ENCODE results near the gene PIEZO2.

PIEZO2 gene

DNA sequence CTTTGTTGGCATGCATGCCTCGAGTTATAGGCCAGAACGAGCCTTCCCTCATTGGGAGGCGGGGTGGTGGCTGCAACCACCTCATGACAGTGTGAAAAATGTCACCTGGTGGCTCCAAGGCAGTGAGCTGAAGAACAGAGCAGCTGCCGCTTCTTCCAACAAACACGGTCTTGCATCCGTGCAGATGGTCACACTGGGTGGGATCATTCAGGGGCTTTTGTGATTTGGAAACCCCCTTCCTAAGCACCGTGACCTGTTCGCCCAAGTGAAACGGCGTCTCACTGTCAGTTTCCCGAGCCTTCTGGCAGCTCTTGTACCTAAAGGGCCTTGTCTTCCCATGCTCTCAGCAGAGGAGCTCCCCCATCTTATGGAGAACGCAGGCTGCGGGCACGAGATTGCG lies 463.9 kb downstream of the PIEZO2 start:
- peak; percentile 51 for DNase-seq (ENCODE audit: low spot score)
- TF ChIP-seq, protein P1, sequence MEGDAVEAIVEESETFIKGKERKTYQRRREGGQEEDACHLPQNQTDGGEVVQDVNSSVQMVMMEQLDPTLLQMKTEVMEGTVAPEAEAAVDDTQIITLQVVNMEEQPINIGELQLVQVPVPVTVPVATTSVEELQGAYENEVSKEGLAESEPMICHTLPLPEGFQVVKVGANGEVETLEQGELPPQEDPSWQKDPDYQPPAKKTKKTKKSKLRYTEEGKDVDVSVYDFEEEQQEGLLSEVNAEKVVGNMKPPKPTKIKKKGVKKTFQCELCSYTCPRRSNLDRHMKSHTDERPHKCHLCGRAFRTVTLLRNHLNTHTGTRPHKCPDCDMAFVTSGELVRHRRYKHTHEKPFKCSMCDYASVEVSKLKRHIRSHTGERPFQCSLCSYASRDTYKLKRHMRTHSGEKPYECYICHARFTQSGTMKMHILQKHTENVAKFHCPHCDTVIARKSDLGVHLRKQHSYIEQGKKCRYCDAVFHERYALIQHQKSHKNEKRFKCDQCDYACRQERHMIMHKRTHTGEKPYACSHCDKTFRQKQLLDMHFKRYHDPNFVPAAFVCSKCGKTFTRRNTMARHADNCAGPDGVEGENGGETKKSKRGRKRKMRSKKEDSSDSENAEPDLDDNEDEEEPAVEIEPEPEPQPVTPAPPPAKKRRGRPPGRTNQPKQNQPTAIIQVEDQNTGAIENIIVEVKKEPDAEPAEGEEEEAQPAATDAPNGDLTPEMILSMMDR (IDR thresholded peaks at IDR 0.05; ENCODE audit: extremely low read depth, insufficient read depth, missing control alignments): no peak
- in situ Hi-C loops (cut with MboI; ENCODE audit: low pct_unique_long_range_greater_than_20kb, low sequenced_read_pairs, unreplicated experiment): loop anchor here (25.0 kb wide), 2 partner anchors 102 to 123 kb away; no protein-coding TSS in a partner anchor

GRCh38 chr18:10682368-10682714 lies 467.0 kb downstream of the PIEZO2 start:
- no peak for DNase-seq (ENCODE audit: low spot score)
- TF ChIP-seq, protein P1 (IDR thresholded peaks at IDR 0.05; ENCODE audit: extremely low read depth, insufficient read depth, missing control alignments): peak; percentile 19
- in situ Hi-C loops (cut with MboI; ENCODE audit: low pct_unique_long_range_greater_than_20kb, low sequenced_read_pairs, unreplicated experiment): loop anchor here (25.0 kb wide), 2 partner anchors 105 to 120 kb away; no protein-coding TSS in a partner anchor

GRCh38 chr18:10681581-10682367 lies 467.6 kb downstream of the PIEZO2 start:
- DNase-seq (ENCODE audit: low spot score): no peak
- in situ Hi-C loops (cut with MboI; ENCODE audit: low pct_unique_long_range_greater_than_20kb, low sequenced_read_pairs, unreplicated experiment): loop anchor here (25.0 kb wide), 2 partner anchors 106 to 119 kb away; no protein-coding TSS in a partner anchor
- TF ChIP-seq, protein P1 (IDR thresholded peaks at IDR 0.05; ENCODE audit: extremely low read depth, insufficient read depth, missing control alignments): no peak

- no peak for DNase-seq (ENCODE audit: low spot score)
- TF ChIP-seq, protein P1 (IDR thresholded peaks at IDR 0.05; ENCODE audit: extremely low read depth, insufficient read depth, missing control alignments): no peak
- in situ Hi-C loops (cut with MboI; ENCODE audit: low pct_unique_long_range_greater_than_20kb, low sequenced_read_pairs, unreplicated experiment): loop anchor here (25.0 kb wide), 2 partner anchors 107 to 118 kb away; no protein-coding TSS in a partner anchor
Observed at GRCh38 chr18:10680271-10680596, 469.1 kb downstream of the PIEZO2 start.

GRCh38 chr18:10679557-10680270 lies 469.7 kb downstream of the PIEZO2 start:
- TF ChIP-seq, protein P1 (IDR thresholded peaks at IDR 0.05; ENCODE audit: extremely low read depth, insufficient read depth, missing control alignments): no peak
- in situ Hi-C loops (cut with MboI; ENCODE audit: low pct_unique_long_range_greater_than_20kb, low sequenced_read_pairs, unreplicated experiment): loop anchor here (25.0 kb wide), 2 partner anchors 108 to 117 kb away; no protein-coding TSS in a partner anchor
- DNase-seq (ENCODE audit: low spot score): no peak

- TF ChIP-seq, protein P1 (IDR thresholded peaks at IDR 0.05; ENCODE audit: extremely low read depth, insufficient read depth, missing control alignments): no peak
- in situ Hi-C loops (cut with MboI; ENCODE audit: low pct_unique_long_range_greater_than_20kb, low sequenced_read_pairs, unreplicated experiment): no loop called here
- no peak for DNase-seq (ENCODE audit: low spot score)
Observed at GRCh38 chr18:10671441-10671840, 477.9 kb downstream of the PIEZO2 start.

All from GM13977 (cell line).